ENCODE results near the gene TLK1. TPM values are rescaled to one million over a fixed set of nuclear protein-coding genes. Genes with fewer than 3 reads are reported as not detected.
A peak's percentile ranks its signal among the peaks of the same experiment; 100 is the strongest.

Gene TLK1
- total and polyA plus RNA-seq, 2 donors (not counting 1 experiment from before 2014, with no cell fraction given): 23.5 to 29.9 TPM

DNA sequence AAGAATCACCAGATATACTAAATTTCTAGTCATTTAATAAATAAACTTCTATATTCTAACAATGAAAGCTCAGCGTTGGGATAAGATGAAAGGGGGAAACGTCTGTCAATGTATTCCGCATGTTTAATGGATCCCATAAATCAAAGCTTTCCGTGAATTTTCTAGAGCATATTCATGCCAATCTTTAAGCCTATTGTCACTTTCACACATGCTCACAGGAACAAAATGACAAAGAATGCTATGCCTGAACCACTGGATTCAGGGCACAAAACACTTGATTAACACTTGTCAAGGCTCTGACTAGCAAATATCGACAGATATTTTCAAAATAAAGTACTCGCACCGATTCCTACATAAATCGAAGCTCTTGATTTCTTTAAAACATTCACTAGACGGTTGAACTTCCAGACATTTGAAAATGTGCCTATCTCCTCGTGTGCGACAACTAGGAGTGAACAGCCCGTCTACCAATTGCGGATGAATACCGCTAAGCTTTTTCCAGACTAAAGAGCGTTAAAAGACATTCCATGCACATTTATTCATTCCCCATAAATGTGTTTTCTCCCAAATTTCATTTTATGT, 1.8 kb downstream of the TLK1 start:
- Histone ChIP-seq H3K79me2 (ENCODE audit: control insufficient read depth, insufficient read depth, low read length) (peaks cover 56% of the 10 kb centered on the region), H3K27ac (ENCODE audit: insufficient read depth, low read length) (peak overlapping the region; percentile 19)

DNA sequence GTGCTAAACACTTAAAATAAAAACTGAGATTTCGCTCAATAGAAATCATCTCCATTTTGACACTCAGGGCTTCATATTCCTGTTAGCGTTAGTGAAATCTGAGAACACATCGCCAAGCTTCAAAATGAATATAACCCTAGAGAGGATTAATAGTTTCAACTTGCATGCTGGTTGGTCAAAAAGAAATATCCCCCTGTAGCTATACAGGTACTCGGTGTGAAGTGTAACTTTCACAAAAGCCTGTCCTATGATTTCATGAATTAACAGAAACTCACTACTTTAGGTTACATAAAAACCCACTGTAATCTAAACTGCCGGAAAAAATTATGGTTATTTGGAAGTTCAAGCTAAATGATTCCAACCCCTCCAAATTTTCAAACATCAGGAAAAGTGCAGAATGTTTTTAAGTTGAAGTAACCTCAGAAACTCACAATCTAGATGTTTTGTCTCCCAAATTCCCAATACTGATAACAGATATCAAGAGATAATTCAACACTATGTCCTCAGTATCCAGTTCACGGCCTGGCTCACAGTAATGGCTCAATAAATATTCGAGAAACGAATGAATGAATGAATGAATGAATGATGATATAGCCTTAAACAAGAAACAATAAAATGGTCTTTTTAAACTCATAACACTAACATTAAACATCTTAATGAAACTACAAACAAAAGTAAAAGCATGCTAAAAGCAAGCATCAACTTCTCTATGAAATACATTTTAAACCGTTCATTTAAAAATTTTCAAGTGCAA, 2.5 kb downstream of the TLK1 start:
- H3K4me1 ChIP-seq (ENCODE audit: control insufficient read depth, extremely low read depth, insufficient read depth, low read length): no peaks in the 10 kb centered on the region
- no peak overlapping the region for H3K27ac ChIP-seq (ENCODE audit: insufficient read depth, low read length)
- H3K27me3 ChIP-seq (ENCODE audit: control insufficient read depth, insufficient read depth, low read length): no peaks in the 10 kb centered on the region
- H3K36me3 ChIP-seq (ENCODE audit: control insufficient read depth, insufficient read depth, low read length): no peaks in the 10 kb centered on the region
- H3K4me2 ChIP-seq (ENCODE audit: extremely low read depth, insufficient read depth, low read length): peak overlapping the region; percentile 99
- H3K9ac ChIP-seq (ENCODE audit: insufficient read depth, low read length): no peak overlapping the region
- H3K9me3 ChIP-seq (ENCODE audit: control insufficient read depth, insufficient read depth, low read depth, low read length): no peaks in the 10 kb centered on the region
- H2AFZ ChIP-seq (ENCODE audit: low read length): no peak overlapping the region
- peak overlapping the region; percentile 47 to 97 (median 70) for H3K4me3 ChIP-seq (replicated peaks in 1 of 4; ENCODE audit: control extremely low read depth in 1 of 4, insufficient read depth in 1 of 4, low read depth in 3 of 4, low read length in 4 of 4)
- peaks cover 62% of the 10 kb centered on the region for H3K79me2 ChIP-seq (ENCODE audit: control insufficient read depth, insufficient read depth, low read length)
- DNase-seq (ENCODE audit: low read depth in 2 of 2): no peak
- no peaks in the 10 kb centered on the region for H4K20me1 ChIP-seq (ENCODE audit: control insufficient read depth, extremely low read depth, insufficient read depth, low read length)
- no peak for TF ChIP-seq CTCF (conservative IDR thresholded peaks at IDR 0.05 in 1 of 2, IDR thresholded peaks at IDR 0.05 in 1 of 2; ENCODE audit: low read depth in 1 of 2, low read length in 2 of 2)
- TF ChIP-seq EZH2 (IDR thresholded peaks at IDR 0.05; ENCODE audit: low read length, missing control alignments): no peak

More for the DNA sequence above, 1.8 kb downstream of the TLK1 start:
- TF ChIP-seq EZH2 (IDR thresholded peaks at IDR 0.05; ENCODE audit: low read length, missing control alignments): no peak
- TF ChIP-seq CTCF (conservative IDR thresholded peaks at IDR 0.05 in 1 of 2, IDR thresholded peaks at IDR 0.05 in 1 of 2; ENCODE audit: low read depth in 1 of 2, low read length in 2 of 2): no peak
- no peaks in the 10 kb centered on the region for H3K4me1 ChIP-seq (ENCODE audit: control insufficient read depth, extremely low read depth, insufficient read depth, low read length)
- H3K27me3 ChIP-seq (ENCODE audit: control insufficient read depth, insufficient read depth, low read length): no peaks in the 10 kb centered on the region
- H3K36me3 ChIP-seq (ENCODE audit: control insufficient read depth, insufficient read depth, low read length): no peaks in the 10 kb centered on the region
- peak overlapping the region; percentile 99 for H3K4me2 ChIP-seq (ENCODE audit: extremely low read depth, insufficient read depth, low read length)
- DNase-seq (ENCODE audit: low read depth in 2 of 2): no peak
- no peak overlapping the region for H3K9ac ChIP-seq (ENCODE audit: insufficient read depth, low read length)
- no peaks in the 10 kb centered on the region for H4K20me1 ChIP-seq (ENCODE audit: control insufficient read depth, extremely low read depth, insufficient read depth, low read length)
- H3K4me3 ChIP-seq (replicated peaks in 1 of 4; ENCODE audit: control extremely low read depth in 1 of 4, insufficient read depth in 1 of 4, low read depth in 3 of 4, low read length in 4 of 4): peak overlapping the region; percentile 47 to 97 (median 70)
- H3K9me3 ChIP-seq (ENCODE audit: control insufficient read depth, insufficient read depth, low read depth, low read length): no peaks in the 10 kb centered on the region
- H2AFZ ChIP-seq (ENCODE audit: low read length): no peak overlapping the region

GRCh38 chr2:171157109-171157500, 3.6 kb downstream of the TLK1 start:
- DNase-seq (ENCODE audit: low read depth in 2 of 2): no peak
- Histone ChIP-seq H3K4me1 (ENCODE audit: control insufficient read depth, extremely low read depth, insufficient read depth, low read length) (no peaks in the 10 kb centered on the region), H4K20me1 (ENCODE audit: control insufficient read depth, extremely low read depth, insufficient read depth, low read length) (no peaks in the 10 kb centered on the region), H3K27ac (ENCODE audit: insufficient read depth, low read length) (no peak overlapping the region), H2AFZ (ENCODE audit: low read length) (no peak overlapping the region), H3K9ac (ENCODE audit: insufficient read depth, low read length) (no peak overlapping the region), H3K4me3 (replicated peaks in 1 of 4; ENCODE audit: control extremely low read depth in 1 of 4, insufficient read depth in 1 of 4, low read depth in 3 of 4, low read length in 4 of 4) (no peak overlapping the region), H3K79me2 (ENCODE audit: control insufficient read depth, insufficient read depth, low read length) (peaks cover 72% of the 10 kb centered on the region), H3K27me3 (ENCODE audit: control insufficient read depth, insufficient read depth, low read length) (no peaks in the 10 kb centered on the region), H3K9me3 (ENCODE audit: control insufficient read depth, insufficient read depth, low read depth, low read length) (no peaks in the 10 kb centered on the region), H3K36me3 (ENCODE audit: control insufficient read depth, insufficient read depth, low read length) (no peaks in the 10 kb centered on the region), H3K4me2 (ENCODE audit: extremely low read depth, insufficient read depth, low read length) (no peak overlapping the region)
- no peak for TF ChIP-seq CTCF (conservative IDR thresholded peaks at IDR 0.05 in 1 of 2, IDR thresholded peaks at IDR 0.05 in 1 of 2; ENCODE audit: low read depth in 1 of 2, low read length in 2 of 2)
- TF ChIP-seq EZH2 (IDR thresholded peaks at IDR 0.05; ENCODE audit: low read length, missing control alignments): no peak

All from fibroblast of lung (primary cell).